Measurements from ENCODE around the gene GALNT10.

The GALNT10 gene

DNA sequence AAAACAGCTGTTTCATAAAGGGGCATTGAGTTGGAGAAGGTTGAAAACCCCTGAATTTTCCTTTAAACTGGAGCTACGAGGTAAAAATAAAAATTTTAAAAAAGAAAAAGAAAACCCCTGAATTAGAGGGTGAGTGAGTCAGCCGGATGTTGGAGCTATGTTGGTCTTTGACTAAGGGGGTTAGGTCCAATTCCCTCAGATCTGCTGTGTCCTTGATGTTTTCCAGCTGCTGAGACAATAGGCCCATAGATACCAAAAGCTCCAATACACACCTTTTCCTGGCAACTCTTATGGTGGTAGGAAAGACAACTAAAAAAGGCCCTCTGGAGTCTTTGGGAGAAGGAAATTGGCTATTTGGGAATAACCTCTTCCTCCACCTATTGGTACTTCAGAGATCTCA lies 175.8 kb downstream of the GALNT10 start:
- H3K27me3 ChIP-seq: no peaks in the 10 kb centered on the region
- H3K9me3 ChIP-seq (replicated peaks in 1 of 11): no peaks in the 10 kb centered on the region
- H3K36me3 ChIP-seq: peaks cover 0 to 10% (median 0%) of the 10 kb centered on the region in 11 experiments; a peak in 3 of 22 replicates
- TF ChIP-seq Cebpa-rat (IDR thresholded peaks at IDR 0.05): no peak
- H3K4me1 ChIP-seq: peaks cover 0 to 11% (median 7%) of the 10 kb centered on the region in 10 experiments; a peak in 9 of 20 replicates
- no peaks in the 10 kb centered on the region for H4K20me1 ChIP-seq
- H3K27ac ChIP-seq: no peak overlapping the region
- H3K4me2 ChIP-seq: no peak overlapping the region
- no peak overlapping the region for H3K9ac ChIP-seq
- H3K4me3 ChIP-seq: no peak overlapping the region

DNA sequence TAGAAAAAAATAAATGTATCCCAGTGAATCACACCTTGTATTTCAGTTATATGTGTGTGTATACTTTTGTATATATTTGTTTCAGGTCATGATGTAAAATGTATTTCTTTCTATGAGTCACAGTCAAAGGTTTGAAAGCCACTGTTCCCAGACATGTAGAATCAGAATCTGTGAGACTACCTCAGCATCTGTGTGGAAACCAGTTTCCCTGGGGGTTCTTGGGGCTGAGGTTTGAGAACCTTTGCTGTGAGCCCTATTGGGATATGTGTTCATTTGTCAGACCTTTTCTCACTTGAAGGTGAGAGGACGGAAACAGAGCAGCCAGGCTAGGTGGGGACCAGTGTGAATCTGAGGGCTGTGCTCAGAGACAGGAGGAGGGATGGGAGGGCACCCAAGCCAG lies 176.6 kb downstream of the GALNT10 start:
- Histone ChIP-seq H3K4me3 (no peak overlapping the region), H4K20me1 (no peaks in the 10 kb centered on the region), H3K9me3 (replicated peaks in 1 of 11) (no peaks in the 10 kb centered on the region), H3K27ac (no peak overlapping the region), H3K36me3 (peaks cover 0 to 10% (median 0%) of the 10 kb centered on the region in 11 experiments; a peak in 3 of 22 replicates), H3K9ac (no peak overlapping the region), H3K27me3 (no peaks in the 10 kb centered on the region), H3K4me2 (no peak overlapping the region), H3K4me1 (peaks cover 0 to 11% (median 7%) of the 10 kb centered on the region in 10 experiments; a peak in 9 of 20 replicates)
- no peak for TF ChIP-seq Cebpa-rat (IDR thresholded peaks at IDR 0.05)

- Histone ChIP-seq H3K4me2 (no peak overlapping the region), H3K36me3 (peaks cover 0 to 10% (median 0%) of the 10 kb centered on the region in 11 experiments; a peak in 3 of 22 replicates), H4K20me1 (no peaks in the 10 kb centered on the region; a peak in 1 of 22 replicates), H3K27me3 (no peaks in the 10 kb centered on the region), H3K27ac (no peak overlapping the region), H3K9me3 (replicated peaks in 1 of 11) (no peaks in the 10 kb centered on the region), H3K4me1 (peaks cover 0 to 11% (median 7%) of the 10 kb centered on the region in 10 experiments; a peak in 9 of 20 replicates), H3K9ac (no peak overlapping the region), H3K4me3 (no peak overlapping the region)
- no peak for TF ChIP-seq Cebpa-rat (IDR thresholded peaks at IDR 0.05)
These were observed 177.7 kb downstream of the GALNT10 start for GRCh38 chr5:154368041-154368800.

- TF ChIP-seq Cebpa-rat (IDR thresholded peaks at IDR 0.05): no peak
- Histone ChIP-seq H3K9me3 (replicated peaks in 1 of 11) (no peaks in the 10 kb centered on the region), H4K20me1 (no peaks in the 10 kb centered on the region; a peak in 1 of 22 replicates), H3K27me3 (no peaks in the 10 kb centered on the region), H3K4me3 (no peak overlapping the region), H3K27ac (no peak overlapping the region), H3K9ac (no peak overlapping the region), H3K4me1 (peaks cover 0 to 2% (median 0%) of the 10 kb centered on the region in 10 experiments; a peak in 4 of 20 replicates), H3K36me3 (peaks cover 0 to 10% (median 0%) of the 10 kb centered on the region in 11 experiments; a peak in 3 of 22 replicates), H3K4me2 (no peak overlapping the region)
These were observed 179.1 kb downstream of the GALNT10 start for GRCh38 chr5:154369682-154370081.

- Histone ChIP-seq H3K4me1 (no peaks in the 10 kb centered on the region), H3K9me3 (replicated peaks in 1 of 11) (no peaks in the 10 kb centered on the region)
These were observed 179.6 kb downstream of the GALNT10 start for GRCh38 chr5:154370119-154370518.

DNA sequence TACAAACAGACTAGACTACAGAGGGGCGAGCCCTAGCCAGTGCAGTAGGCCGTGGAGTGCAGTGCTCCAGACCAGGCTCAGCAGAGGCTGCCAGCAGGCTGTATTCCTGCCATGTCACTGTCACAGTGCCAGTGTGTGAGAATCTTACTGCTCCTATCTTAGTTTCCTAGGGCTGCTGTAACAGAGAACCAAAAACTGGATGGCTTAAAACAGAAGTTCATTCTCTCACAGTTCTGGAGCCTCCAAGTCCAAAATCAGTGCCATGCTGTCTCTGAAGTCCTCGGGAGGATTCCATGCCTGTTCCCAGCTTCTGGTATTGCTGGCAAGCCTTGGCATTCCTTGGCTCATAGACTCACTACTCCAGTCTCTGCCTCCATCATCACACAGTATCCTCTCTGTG lies 180.3 kb downstream of the GALNT10 start:
- no peak overlapping the region for H3K9ac ChIP-seq
- no peaks in the 10 kb centered on the region for H3K27me3 ChIP-seq
- TF ChIP-seq Cebpa-rat (IDR thresholded peaks at IDR 0.05): no peak
- peaks cover 0 to 15% (median 0%) of the 10 kb centered on the region in 11 experiments; a peak in 4 of 22 replicates for H3K36me3 ChIP-seq
- H3K27ac ChIP-seq: no peak overlapping the region
- no peak overlapping the region for H3K4me2 ChIP-seq
- no peaks in the 10 kb centered on the region; a peak in 1 of 22 replicates for H4K20me1 ChIP-seq
- no peak overlapping the region for H3K4me3 ChIP-seq
- H3K9me3 ChIP-seq (replicated peaks in 1 of 11): no peaks in the 10 kb centered on the region
- no peaks in the 10 kb centered on the region for H3K4me1 ChIP-seq

More at GRCh38 chr5:154370119-154370518, 179.6 kb downstream of the GALNT10 start:
- Histone ChIP-seq H3K9ac (no peak overlapping the region), H3K27me3 (no peaks in the 10 kb centered on the region), H3K36me3 (peaks cover 0 to 10% (median 0%) of the 10 kb centered on the region in 11 experiments; a peak in 4 of 22 replicates), H3K4me2 (no peak overlapping the region), H3K27ac (no peak overlapping the region), H4K20me1 (no peaks in the 10 kb centered on the region; a peak in 1 of 22 replicates), H3K4me3 (no peak overlapping the region)
- TF ChIP-seq Cebpa-rat (IDR thresholded peaks at IDR 0.05): no peak

- no peaks in the 10 kb centered on the region for H3K4me1 ChIP-seq
- H4K20me1 ChIP-seq: no peaks in the 10 kb centered on the region; a peak in 1 of 22 replicates
- H3K27ac ChIP-seq: no peak overlapping the region
- no peak for TF ChIP-seq Cebpa-rat (IDR thresholded peaks at IDR 0.05)
- no peak overlapping the region for H3K9ac ChIP-seq
- H3K36me3 ChIP-seq: peaks cover 0 to 24% (median 6%) of the 10 kb centered on the region in 11 experiments; a peak in 11 of 22 replicates
- H3K27me3 ChIP-seq: no peaks in the 10 kb centered on the region
- H3K4me2 ChIP-seq: no peak overlapping the region
- no peak overlapping the region for H3K4me3 ChIP-seq
- no peaks in the 10 kb centered on the region for H3K9me3 ChIP-seq (replicated peaks in 1 of 11)
These were observed 181.2 kb downstream of the GALNT10 start for GRCh38 chr5:154371687-154372086.

DNA sequence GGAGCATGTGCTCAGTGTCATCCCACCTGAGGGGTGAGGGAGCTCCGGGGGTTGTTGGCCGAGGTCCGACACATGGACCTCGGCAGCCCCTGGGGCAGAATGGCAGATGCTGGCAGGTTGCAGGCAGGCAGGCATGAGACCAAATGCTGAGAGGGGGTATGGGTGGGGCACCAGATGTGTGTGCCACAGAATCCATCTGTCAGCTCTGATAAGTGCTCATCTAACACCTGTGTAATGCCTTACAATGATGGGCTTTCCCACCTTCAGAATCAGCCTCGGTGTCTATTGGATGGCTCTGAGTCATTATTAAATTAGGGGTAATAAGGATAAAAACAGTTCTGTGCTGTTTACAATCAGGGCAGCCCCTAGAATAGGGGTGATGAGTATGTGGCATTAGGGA lies 182.1 kb downstream of the GALNT10 start:
- Histone ChIP-seq H3K36me3 (peaks cover 0 to 34% (median 11%) of the 10 kb centered on the region in 11 experiments; a peak in 12 of 22 replicates), H3K27me3 (no peaks in the 10 kb centered on the region), H3K4me2 (no peak overlapping the region), H3K4me1 (no peaks in the 10 kb centered on the region), H4K20me1 (no peaks in the 10 kb centered on the region; a peak in 1 of 22 replicates), H3K27ac (no peak overlapping the region), H3K4me3 (no peak overlapping the region), H3K9ac (no peak overlapping the region), H3K9me3 (replicated peaks in 1 of 11) (no peaks in the 10 kb centered on the region)
- TF ChIP-seq Cebpa-rat (IDR thresholded peaks at IDR 0.05): no peak

- Histone ChIP-seq H3K4me1 (no peaks in the 10 kb centered on the region), H3K36me3 (peaks cover 0 to 41% (median 12%) of the 10 kb centered on the region in 11 experiments; a peak in 13 of 22 replicates), H3K9me3 (replicated peaks in 1 of 11) (no peaks in the 10 kb centered on the region), H3K27me3 (no peaks in the 10 kb centered on the region), H3K27ac (no peak overlapping the region), H4K20me1 (no peaks in the 10 kb centered on the region; a peak in 1 of 22 replicates), H3K9ac (no peak overlapping the region), H3K4me2 (no peak overlapping the region), H3K4me3 (no peak overlapping the region)
- no peak for TF ChIP-seq Cebpa-rat (IDR thresholded peaks at IDR 0.05)
These were observed 182.8 kb downstream of the GALNT10 start for GRCh38 chr5:154373326-154373725.
